ENCODE data around the gene KAZALD1.

DNA sequence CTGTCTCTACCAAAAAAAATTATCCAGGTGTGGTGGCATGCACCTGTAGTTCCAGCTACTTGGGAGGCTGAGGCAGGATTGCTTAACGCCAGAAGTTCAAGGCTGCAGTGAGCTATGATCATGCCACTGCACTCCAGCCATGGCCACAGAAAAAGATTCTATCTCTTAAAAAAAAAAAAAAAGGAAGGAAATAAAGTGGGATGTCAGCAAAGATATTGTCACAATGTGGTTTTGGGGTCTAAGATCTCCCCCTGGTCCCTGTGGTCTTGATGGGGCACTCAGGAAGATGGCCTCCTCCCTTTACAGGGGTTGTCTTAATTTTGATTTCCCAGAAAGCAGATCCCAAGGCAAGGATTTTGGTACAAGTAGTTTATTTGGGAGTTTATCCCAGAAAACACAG lies 7.4 kb upstream of the KAZALD1 start:
- TF ChIP-seq POLR2AphosphoS5 (IDR thresholded peaks at IDR 0.05) (no peak), POLR2A (IDR thresholded peaks at IDR 0.05) (no peak), EP300 (IDR thresholded peaks at IDR 0.05) (no peak)
- TF ChIP-seq, protein P1, sequence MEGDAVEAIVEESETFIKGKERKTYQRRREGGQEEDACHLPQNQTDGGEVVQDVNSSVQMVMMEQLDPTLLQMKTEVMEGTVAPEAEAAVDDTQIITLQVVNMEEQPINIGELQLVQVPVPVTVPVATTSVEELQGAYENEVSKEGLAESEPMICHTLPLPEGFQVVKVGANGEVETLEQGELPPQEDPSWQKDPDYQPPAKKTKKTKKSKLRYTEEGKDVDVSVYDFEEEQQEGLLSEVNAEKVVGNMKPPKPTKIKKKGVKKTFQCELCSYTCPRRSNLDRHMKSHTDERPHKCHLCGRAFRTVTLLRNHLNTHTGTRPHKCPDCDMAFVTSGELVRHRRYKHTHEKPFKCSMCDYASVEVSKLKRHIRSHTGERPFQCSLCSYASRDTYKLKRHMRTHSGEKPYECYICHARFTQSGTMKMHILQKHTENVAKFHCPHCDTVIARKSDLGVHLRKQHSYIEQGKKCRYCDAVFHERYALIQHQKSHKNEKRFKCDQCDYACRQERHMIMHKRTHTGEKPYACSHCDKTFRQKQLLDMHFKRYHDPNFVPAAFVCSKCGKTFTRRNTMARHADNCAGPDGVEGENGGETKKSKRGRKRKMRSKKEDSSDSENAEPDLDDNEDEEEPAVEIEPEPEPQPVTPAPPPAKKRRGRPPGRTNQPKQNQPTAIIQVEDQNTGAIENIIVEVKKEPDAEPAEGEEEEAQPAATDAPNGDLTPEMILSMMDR (IDR thresholded peaks at IDR 0.05), result no peak

Measured in sigmoid colon (tissue), 4 donors.